ENCODE measurements around the gene DNAAF8.

- TF ChIP-seq, protein P1, sequence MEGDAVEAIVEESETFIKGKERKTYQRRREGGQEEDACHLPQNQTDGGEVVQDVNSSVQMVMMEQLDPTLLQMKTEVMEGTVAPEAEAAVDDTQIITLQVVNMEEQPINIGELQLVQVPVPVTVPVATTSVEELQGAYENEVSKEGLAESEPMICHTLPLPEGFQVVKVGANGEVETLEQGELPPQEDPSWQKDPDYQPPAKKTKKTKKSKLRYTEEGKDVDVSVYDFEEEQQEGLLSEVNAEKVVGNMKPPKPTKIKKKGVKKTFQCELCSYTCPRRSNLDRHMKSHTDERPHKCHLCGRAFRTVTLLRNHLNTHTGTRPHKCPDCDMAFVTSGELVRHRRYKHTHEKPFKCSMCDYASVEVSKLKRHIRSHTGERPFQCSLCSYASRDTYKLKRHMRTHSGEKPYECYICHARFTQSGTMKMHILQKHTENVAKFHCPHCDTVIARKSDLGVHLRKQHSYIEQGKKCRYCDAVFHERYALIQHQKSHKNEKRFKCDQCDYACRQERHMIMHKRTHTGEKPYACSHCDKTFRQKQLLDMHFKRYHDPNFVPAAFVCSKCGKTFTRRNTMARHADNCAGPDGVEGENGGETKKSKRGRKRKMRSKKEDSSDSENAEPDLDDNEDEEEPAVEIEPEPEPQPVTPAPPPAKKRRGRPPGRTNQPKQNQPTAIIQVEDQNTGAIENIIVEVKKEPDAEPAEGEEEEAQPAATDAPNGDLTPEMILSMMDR (IDR thresholded peaks at IDR 0.05; ENCODE audit: low read depth, low read length, poor library complexity, severe bottlenecking): no peak
- TF ChIP-seq EZH2phosphoT487 (IDR thresholded peaks at IDR 0.05; ENCODE audit: borderline replicate concordance, low read length): no peak
Observed at GRCh38 chr16:4795181-4795827, 61.0 kb downstream of the DNAAF8 start, which contains the start of gene SMIM22.

Data from DOHH2 (cell line).